H4 (cell line): Measurements from ENCODE around the gene EXD2. TPM values are rescaled to one million over a fixed set of nuclear protein-coding genes. Genes with fewer than 3 reads are reported as not detected.
"Not testable (repeated sequence)": the region's sequence is repeated elsewhere in the genome, so short reads cannot be mapped to it uniquely, and the experiment has no call there.

Experiments used
- DNase-seq: peaks from one replicate; pipeline ENCODE4 v3.0.0-alpha.2; 2015; ENCODE audit warnings: low spot score
- total RNA-seq: library from RNA; depleted of rRNA; stranded (reverse); fragments of >200 nt; shearing (Covaris generic); gene quantifications from 2 replicates; pipeline ENCODE4 v1.2.3, GENCODE V29; 2014; rRNA removed

The EXD2 gene
- total RNA-seq, 1 experiment from 2014 or later, result 5.0 TPM

DNA sequence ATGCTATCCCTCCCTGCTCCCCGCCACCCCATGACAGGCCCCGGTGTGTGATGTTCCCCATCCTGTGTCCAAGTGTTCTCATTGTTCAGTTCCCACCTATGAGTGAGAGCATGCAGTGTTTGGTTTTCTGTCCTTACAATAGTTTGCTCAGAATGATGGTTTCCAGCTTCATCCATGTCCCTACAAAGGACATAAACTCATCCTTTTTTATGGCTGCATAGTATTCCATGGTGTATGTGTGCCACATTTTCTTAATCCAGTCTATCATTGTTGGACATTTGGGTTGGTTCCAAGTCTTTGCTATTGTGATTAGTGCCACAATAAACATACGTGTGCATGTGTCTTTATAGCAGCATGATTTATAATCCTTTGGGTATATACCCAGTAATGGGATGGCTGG is 86.1 kb downstream of the EXD2 start:
- not testable (repeated sequence) for DNase-seq

DNA sequence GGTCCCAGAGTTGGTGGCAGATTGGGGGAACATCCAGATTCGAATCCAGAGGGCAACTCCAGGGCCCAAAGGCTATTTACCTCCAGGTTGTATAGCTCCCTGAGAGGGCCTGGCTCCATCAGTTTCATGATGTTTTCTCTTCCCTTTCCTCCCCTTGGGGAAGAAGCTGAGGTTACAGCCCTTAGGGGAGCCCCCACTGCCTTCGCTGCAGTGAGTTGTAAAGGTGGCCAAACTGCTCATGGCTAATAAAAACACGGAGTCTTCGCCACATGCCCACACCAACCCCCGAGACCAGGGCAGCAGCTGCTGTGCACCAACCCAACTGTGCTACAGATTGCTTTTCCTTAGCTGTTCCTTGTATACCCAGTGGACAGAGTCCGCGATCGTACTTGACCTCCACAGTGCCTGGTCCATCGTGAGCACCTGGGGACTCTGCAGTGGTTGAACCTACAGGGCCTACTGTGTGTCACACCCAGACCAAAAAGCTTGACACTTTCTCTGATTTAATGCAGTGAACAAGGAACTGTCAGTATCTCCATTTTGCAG is 89.5 kb downstream of the EXD2 start:
- DNase-seq, result no peak

DNA sequence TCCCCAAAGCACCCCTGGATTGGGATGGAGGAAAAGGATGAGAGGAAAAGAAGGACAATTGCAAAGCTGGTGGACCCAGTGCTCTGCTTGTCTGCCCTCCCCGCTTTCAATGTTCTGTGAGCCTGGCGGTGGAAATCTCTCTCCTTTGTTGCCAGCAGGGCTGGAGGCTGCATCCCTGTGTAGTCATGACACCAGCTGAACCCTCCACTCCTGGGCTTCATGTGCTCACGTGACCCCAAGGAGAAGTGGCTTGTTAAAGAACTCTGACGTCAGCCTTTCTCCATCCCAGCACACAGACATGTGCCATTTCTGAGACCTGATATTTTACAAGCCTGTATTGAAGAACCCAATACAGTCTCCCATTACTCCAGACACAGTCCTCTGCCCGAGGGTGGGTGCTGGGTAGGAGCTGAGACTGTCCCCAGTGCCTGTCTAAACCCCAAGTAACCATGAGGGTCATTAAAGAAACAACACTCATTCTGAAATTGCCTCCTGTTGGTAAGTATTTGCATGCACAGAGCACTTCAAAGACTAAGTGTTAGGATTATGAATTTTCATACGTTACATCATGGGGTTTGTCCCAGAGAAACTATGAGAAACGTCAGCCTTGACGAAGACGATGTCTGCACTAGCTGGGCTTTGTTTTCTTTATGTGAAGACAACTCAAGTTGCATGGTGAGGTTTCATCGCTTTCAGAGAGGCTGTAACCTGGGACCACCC is 90.3 kb downstream of the EXD2 start:
- no peak for DNase-seq

DNA sequence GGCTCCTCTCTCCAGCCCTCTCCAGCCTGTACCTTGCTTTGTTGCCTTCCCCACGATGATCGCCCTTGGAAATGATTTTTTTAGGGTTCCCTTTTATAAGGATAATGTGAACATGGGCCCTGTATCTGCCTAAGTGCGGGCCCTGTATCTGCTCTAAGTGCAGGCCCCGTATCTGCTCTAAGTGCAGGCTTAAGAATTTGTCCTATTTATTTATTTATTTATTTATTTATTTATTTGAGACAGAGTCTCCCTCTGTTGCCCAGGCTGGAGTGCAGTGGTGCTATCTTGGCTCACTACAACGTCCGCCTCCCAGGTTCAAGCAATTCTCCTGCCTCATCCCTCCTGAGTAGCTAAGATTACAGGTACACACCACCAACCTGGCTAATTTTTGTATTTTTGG is 91.2 kb downstream of the EXD2 start:
- no peak for DNase-seq

DNA sequence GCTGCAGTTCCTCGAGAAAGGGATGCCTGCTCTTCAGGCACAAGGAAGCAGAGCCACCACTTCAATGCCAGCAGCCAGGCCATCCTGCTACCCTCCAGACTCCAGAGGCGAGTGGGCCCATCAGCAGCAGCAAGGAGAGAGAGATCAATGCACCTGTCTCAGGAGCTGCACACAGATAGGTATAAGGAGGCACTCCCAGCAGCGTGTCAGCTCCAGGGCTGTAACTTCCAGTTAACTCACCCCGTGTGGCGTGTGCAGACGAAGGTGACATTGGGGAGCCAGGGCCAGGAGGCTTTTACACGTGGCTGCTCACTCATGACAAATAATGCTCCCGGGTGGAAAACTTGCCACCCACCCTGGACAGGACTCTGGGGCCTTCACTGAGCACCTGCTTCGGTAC is 92.9 kb downstream of the EXD2 start:
- no peak for DNase-seq

DNA sequence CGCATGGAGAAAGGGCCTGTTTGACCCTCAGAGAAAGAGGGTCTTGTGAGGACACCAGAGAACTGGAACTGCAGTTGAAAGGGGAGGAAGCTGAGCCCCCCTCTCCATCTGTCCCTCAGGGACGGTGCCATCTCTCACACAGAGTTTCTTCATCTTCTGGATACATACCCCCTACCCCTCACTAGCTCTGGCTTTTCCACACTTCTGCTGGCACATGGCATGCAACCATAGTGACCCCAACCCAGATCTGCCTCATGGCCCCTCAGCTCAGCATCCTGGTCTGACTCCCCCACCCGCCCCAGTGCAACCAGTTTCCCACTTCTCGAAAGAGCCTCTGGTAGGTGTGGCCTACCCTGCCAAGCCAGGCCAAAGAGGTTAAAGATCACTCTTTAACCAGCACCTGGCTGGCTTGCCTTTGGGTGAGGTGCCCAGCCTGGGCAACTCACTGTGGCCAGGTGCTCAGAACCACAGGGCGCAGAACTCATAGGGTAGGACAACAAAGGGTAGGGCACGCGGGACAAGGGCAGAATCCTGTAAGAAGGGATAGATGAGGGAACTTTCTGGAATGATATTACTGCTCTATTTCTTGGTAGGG is 94.5 kb downstream of the EXD2 start:
- DNase-seq, result no peak

DNA sequence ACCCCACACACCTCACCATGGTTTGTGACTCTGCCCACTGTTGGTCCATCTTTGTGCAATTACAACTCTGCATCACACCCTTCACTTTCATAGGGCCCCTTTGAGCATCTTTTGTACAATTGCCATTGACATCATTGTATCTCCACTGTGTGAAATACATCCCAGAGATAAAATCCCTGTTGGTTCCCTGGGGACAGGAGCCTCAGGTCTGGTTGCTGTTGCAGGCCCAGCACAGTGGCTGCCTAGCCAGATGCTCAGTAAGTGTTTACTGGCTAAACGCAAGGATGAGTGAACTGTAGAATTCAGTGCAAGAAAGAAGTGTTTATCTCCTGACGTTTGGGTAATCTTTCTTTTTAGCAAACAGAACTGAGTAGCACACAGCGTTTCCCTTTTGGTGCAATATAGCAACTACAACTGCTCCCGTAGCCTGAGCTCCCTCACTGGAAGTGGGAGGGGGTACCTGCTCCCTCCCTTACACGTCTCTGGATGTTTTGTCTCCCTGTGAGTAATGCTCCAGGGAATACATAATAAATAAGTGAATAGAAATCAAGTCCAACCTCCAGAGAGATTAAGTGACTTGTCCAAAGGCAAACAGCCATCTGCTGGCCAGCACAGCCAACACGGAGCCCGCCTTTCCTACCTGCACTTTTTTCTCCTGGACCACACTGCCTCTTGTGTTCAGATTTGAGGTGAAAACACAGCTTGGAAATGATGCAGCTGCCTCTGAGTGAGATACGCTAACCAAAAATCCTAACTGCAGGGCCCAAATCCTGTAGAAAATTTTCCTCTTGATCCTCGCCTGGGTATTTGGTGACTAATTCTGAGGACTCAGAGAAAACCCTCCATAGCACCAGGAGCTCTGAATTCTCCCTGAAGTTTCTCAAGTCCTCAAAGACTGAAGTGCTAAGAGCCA is 96.1 kb downstream of the EXD2 start:
- no peak for DNase-seq

DNA sequence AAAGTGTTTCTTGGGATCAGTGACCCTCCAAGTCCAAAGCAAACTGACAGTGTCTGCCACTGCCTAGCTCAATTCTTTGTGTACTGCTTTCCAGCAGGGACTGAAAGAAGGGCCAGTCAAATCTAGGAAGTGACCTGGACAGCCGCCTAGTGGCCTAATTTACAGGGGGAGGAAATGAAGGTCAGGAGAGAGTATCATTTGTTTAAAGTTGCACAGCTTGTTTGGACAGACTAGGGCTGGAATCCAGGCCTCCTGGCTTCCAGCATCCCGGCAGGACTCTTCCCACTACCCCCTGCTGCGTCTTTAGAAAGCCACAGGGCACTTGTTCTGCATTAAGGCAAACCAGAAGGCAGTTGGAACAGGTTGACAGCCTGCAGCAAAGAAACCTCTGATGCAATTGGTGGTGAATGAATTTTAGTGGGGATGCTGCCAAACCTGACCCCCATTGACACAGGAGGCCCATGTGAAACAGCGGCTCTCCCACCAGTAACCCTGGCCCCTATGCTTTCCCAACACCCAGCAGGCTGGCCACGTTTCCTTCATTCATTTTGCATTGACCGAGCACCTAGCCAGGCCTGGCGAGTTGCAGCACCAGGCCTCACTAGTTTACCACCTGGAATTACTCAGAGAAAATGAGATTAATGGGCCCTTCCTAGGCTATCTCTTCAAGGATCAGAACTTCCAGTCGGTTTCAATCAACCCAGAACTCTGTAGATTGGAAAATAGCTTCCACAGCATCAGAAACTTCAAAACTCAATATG is 96.9 kb downstream of the EXD2 start:
- peak; percentile 17 for DNase-seq

DNA sequence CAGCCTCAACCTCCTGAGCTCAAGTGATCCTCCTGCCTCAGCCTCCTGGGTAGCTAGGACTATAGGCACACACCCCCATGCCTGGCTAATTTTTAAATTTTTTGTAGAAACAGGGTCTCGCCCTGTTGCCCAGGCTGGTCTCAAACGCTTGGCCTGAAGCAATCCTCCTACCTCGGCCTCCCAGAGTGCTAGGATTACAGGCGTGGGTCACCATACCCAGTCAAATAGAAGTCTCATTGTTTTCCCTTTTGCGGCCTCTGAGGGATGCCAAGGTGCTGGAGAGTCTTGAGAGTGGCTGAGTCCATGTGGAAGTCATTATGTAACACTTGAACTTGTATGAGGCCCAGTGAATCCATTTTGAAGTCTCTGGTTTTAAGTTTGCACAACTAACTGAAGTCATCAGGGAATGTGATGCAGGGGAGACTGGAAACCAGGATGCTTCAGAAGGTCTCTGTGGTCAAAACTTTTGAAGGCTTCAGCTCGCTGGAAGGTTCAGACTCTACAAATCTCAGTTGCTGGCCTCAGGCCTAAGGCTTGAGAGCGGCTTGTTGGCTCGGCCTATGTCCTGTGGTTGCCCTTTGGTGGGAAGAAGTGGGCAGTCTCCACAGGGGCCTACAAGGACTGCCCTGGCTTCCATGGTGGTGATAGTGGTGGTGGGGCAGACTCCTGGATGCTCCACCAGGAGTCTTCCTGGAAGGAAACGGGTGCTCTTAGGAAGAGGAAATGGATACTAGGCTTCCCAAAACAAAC is 97.8 kb downstream of the EXD2 start:
- DNase-seq, result no peak

DNA sequence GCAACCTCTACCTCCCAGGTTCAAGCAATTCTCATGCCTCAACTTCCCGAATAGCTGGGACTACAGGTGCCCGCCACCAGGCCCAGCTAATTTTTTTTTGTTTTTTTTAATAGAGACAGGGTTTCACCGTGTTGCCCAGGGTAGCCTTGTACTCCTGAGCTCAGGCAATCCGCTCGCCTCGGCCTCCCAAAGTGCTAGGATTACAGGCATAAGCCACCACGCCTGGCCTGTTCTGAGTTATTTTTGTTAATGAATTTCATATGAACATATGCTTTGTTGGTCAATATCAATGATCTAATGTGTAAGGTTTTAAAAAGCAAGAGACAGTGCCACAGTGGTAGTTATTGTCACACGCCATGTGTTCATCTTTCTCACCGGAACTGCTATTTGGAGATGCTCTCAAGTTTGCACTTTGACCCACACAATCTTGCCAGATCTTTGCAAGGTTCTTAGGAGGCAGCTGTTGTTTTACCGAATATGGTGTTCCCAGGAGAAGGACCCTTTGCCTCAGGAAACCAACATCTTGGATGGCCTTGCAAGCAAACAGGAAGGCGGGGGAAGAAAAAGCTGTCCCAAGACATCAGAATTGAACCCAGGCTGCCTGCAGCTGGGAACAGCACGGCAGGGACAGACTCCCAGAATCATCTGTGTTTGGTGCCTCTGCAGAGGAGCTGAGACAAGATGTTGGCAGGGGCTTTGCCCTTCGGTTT is 98.7 kb downstream of the EXD2 start:
- DNase-seq, result no peak

DNA sequence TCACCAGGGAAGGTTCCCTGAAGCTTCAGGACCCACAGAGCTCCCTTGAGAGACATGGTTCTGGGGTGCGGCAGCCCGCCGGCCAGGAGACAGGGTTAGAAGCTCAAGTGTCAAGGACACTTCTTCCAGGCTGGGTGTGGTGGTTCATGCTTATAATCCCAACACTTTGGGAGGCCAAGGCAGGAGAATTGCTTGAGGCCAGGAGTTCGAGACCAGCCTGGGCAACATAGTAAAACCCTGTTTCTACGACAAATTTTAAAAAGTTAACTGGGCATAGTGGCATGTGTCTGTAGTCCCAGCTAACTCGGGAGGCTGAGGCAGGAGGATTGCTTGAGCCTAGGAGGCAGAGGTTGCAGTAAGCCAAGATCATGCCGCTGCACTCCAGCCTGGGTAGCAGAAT is 99.6 kb downstream of the EXD2 start:
- not testable (repeated sequence) for DNase-seq

DNA sequence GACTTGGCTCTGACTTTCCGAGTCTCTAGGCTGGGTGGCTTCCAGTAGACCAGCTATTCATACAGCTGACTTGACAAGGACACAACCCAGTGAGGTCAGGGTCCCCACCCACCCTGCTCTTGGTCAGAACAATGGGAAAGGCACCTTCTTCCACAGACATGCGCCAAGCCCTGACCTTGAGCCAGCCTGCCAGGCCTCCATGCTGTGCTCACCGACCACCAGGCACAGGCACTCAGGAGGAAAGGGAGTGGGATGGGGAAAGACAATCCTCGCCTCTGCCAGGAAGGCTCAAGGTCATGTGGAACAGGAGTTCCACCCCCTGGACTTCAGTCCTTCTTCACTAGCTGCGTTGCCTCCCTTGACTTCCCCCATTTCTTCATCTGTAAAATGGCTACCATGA is 100.1 kb downstream of the EXD2 start:
- no peak for DNase-seq

DNA sequence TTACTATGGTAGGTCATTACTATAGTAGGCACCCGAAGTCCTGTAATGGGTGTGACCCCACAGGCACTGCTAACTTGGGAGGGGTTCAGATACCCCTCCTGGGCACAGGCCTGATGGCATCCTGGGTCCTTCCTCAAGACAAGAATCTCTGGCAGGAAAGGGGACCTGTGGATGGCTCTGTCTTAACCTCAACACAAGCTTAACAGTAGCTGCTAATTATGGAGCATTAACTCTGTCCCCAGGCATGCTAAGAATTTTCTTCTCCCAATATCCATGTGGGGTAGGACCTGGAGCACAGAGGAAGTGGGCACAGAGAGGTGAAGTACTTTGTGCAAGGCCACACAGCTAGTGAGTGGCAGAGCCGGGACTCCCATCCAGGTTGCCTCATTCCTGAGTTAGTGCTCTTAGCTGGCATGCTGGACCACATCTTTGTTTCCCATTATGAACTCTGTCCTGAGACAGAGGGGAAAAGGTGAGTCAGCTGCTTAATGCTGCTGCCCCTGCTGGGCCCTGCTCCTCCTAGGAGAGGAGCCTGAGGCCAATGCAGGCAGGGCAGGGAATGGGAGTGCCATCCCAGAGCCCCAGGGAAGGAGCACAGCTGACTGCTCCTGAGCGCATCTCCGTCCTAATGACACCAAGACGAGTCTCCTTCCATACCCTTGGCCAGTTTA is 100.7 kb downstream of the EXD2 start:
- no peak for DNase-seq

Other genes with a start within 250 kb of the EXD2 start
- 102 and 127 TPM in 2 replicates for gene ACTN1, start 212.2 kb upstream of the EXD2 start, total RNA-seq
- 9.3 and 16.9 TPM in 2 replicates for gene DCAF5, start 38.4 kb upstream of the EXD2 start, total RNA-seq
- 0.47 and 0.52 TPM in 2 replicates for gene GALNT16, start 68.7 kb downstream of the EXD2 start, total RNA-seq
- gene ERH, start 206.8 kb downstream of the EXD2 start, total RNA-seq, result 176 and 177 TPM in 2 replicates
- 107 and 119 TPM in 2 replicates for gene SLC39A9, start 207.2 kb downstream of the EXD2 start, total RNA-seq